ENCODE measurements around the gene FGD3. TPM values are rescaled to one million over a fixed set of nuclear protein-coding genes. Genes with fewer than 3 reads are reported as not detected.

The FGD3 gene
- polyA plus RNA-seq, 1 experiment: not detected

GRCh38 chr9:92983984-92984589 lies 36.8 kb downstream of the FGD3 start:
- Histone ChIP-seq H3K27me3 (ENCODE audit: control insufficient read depth, insufficient read depth, low read length) (no peaks in the 10 kb centered on the region), H3K4me3 (ENCODE audit: low read depth, low read length) (no peak overlapping the region), H3K9me3 (ENCODE audit: control insufficient read depth, insufficient read depth, low read length) (peaks cover 12% of the 10 kb centered on the region), H3K27ac (ENCODE audit: low read depth, low read length) (no peak overlapping the region)
- ChIA-PET CTCF (interaction anchor here (0.7 kb wide), 1 partner anchor 103 kb away, joined by 4 read pairs; no protein-coding TSS in a partner anchor), POLR2A (no interaction called here)
- no peak for DNase-seq (ENCODE audit: low read depth, low spot score)
- TF ChIP-seq, protein P1, sequence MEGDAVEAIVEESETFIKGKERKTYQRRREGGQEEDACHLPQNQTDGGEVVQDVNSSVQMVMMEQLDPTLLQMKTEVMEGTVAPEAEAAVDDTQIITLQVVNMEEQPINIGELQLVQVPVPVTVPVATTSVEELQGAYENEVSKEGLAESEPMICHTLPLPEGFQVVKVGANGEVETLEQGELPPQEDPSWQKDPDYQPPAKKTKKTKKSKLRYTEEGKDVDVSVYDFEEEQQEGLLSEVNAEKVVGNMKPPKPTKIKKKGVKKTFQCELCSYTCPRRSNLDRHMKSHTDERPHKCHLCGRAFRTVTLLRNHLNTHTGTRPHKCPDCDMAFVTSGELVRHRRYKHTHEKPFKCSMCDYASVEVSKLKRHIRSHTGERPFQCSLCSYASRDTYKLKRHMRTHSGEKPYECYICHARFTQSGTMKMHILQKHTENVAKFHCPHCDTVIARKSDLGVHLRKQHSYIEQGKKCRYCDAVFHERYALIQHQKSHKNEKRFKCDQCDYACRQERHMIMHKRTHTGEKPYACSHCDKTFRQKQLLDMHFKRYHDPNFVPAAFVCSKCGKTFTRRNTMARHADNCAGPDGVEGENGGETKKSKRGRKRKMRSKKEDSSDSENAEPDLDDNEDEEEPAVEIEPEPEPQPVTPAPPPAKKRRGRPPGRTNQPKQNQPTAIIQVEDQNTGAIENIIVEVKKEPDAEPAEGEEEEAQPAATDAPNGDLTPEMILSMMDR (IDR thresholded peaks at IDR 0.05; ENCODE audit: low read depth, low read length): no peak

GRCh38 chr9:92984976-92985375 lies 37.7 kb downstream of the FGD3 start:
- TF ChIP-seq, protein P1 (IDR thresholded peaks at IDR 0.05; ENCODE audit: low read depth, low read length): no peak
- CTCF ChIA-PET: no interaction called here
- POLR2A ChIA-PET: no interaction called here

DNA sequence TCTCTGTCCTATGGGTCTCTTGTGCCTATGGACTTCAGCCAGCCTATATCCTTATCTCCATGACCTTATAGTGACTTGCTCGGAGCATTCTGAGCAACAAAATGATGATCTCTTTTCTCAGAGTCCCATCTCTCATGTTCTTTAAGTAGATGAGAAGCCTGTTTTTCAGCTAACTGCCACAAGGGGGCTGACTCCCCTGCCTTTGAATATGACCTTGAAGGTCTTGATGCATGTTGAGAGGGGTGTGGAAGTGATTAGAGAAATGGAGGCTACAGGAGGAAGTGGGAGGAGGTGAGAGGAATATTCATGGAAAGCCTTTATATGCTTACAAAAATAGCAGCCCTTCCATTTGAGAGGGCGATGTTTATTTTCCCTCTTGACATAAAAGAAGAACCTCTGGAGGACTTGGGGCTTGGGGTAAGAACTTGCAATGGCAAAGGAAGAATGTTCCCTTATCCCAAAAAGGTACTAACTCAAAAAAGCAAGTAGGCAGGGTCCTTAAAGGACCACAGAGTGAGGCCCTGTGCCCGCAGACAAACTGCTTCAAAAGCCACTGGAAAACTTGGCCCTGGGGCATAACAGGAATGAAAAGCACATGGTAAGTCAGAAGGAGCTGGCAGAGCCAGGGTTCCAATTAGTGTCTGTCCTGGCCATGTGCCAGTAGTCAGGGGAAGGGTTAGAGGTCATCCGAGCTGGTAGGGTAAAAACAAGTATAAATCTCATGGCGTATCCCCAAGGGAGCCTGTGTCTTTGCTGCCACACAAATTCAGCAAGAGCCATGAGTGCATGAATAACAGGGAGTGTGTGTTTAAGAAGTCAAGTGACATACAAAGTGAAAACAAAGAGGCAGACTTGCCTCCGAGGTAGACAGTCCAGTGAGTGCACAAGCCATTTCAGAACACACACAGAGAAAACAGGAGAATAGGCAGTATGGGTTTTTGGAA lies 39.1 kb downstream of the FGD3 start:
- Histone ChIP-seq H3K9me3 (ENCODE audit: control insufficient read depth, insufficient read depth, low read length) (peaks cover 12% of the 10 kb centered on the region), H3K27me3 (ENCODE audit: control insufficient read depth, insufficient read depth, low read length) (no peaks in the 10 kb centered on the region), H3K4me3 (ENCODE audit: low read depth, low read length) (no peak overlapping the region), H3K27ac (ENCODE audit: low read depth, low read length) (no peak overlapping the region)
- DNase-seq (ENCODE audit: low read depth, low spot score): no peak
- TF ChIP-seq, protein P1 (IDR thresholded peaks at IDR 0.05; ENCODE audit: low read depth, low read length): peak; percentile 37
- POLR2A ChIA-PET: no interaction called here
- CTCF ChIA-PET: interaction anchor here (0.6 to 0.9 kb wide), 2 partner anchors 10 to 123 kb away, joined by 3 to 4 read pairs; no protein-coding TSS in a partner anchor

More at GRCh38 chr9:92984976-92985375, 37.7 kb downstream of the FGD3 start:
- Histone ChIP-seq H3K4me3 (ENCODE audit: low read depth, low read length) (no peak overlapping the region), H3K27ac (ENCODE audit: low read depth, low read length) (no peak overlapping the region), H3K9me3 (ENCODE audit: control insufficient read depth, insufficient read depth, low read length) (peaks cover 12% of the 10 kb centered on the region), H3K27me3 (ENCODE audit: control insufficient read depth, insufficient read depth, low read length) (no peaks in the 10 kb centered on the region)
- no peak for DNase-seq (ENCODE audit: low read depth, low spot score)

DNA sequence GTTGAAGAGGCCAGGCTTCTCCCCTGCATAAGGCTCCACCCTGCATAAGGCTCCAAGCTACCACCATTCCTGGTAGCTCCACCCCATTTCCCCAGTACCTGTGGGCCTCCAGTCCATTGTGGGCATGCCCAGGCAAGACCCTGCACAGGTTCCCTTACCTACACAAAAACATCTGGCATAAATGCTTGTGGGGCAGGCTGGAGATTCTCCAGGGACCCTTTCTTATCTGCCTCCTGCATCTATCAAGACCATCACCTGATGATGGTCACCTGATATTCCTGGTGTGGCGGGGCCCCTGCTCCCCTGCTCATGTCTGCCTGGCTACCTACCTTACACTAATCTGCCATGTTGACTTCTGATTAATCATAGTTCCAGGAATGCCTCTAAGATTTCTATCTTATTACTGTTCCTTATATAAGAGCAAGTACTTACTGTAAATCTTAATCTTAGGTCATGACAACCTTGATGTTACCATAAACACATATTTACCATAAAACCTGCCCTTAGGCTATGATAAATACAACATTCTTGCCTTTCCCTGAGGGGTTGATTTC lies 41.0 kb downstream of the FGD3 start:
- Histone ChIP-seq H3K9me3 (ENCODE audit: control insufficient read depth, insufficient read depth, low read length) (peaks cover 9% of the 10 kb centered on the region), H3K27ac (ENCODE audit: low read depth, low read length) (no peak overlapping the region), H3K27me3 (ENCODE audit: control insufficient read depth, insufficient read depth, low read length) (no peaks in the 10 kb centered on the region), H3K4me3 (ENCODE audit: low read depth, low read length) (no peak overlapping the region)
- TF ChIP-seq, protein P1 (IDR thresholded peaks at IDR 0.05; ENCODE audit: low read depth, low read length): no peak
- ChIA-PET POLR2A (no interaction called here), CTCF (no interaction called here)
- no peak for DNase-seq (ENCODE audit: low read depth, low spot score)
